GF-D8 (cell line): Measurements from ENCODE around the gene AGAP1.
"Not testable (repeated sequence)": the region's sequence is repeated elsewhere in the genome, so short reads cannot be mapped to it uniquely, and the experiment has no call there.

Source experiments
- DNase-seq: peaks from one replicate; lab custom pipeline; 2025; lab: John Stamatoyannopoulos, UW

Gene AGAP1

GRCh38 chr2:235922839-235923238 is 429.0 kb downstream of the AGAP1 start:
- no peak for DNase-seq

DNA sequence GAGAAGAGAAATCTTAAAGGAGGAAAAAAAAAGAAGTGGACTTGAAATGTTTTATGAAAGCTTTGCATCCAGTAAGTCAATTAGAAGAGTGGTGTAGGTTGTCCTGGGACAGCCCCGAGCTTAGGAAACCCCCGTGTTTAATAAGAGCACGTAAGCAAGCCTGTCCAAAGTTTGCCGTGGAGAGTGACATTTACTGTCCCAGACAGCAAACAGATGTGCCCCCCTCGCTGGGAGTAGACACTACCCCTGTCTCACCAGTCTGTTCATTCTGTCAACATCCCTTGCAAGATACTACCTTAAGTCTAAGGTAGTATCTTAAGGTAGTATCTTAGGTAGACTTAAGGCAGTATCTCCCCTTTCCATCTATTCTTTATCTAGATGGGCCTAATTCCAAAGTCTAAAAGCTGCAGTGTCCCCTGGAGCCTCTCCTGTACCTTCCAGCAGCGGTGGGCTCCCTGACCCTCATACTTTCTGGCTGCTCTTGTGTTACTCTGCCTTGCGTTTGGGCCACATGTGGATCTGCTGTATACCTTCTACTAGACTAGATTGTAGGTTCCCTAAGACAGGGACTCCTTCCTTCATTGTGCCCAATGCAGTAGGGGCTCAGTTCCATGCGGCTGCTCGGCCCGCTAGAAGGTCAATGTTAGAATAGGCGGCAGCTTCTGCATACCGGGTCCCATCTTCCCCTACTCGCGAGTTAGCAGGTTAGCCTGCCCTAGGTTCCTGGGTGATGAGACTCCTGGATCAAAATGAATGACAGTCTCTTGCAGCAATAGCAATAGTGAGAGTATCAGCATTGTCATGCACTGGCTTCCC is 430.2 kb downstream of the AGAP1 start:
- DNase-seq: no peak

DNA sequence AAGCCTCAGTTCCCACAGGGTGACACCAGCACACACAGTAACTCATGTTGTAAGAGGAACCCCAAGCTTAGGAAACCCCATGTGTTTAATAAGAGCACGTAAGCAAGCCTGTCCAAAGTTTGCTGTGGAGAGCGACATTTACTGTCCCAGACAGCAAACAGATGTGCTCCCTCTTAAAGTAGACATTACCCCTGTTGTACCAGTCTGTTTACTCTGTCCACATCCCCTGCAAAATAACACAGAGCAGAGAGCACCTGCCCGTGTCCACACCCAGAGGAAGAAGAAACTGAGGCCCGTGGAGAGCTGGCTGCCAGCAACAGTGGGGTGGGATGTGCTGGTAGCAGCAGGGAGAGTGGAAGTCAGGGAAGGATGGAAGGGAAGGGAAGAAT is 430.8 kb downstream of the AGAP1 start:
- DNase-seq: no peak

- no peak for DNase-seq
These were observed 431.5 kb downstream of the AGAP1 start for GRCh38 chr2:235925250-235925919.

DNA sequence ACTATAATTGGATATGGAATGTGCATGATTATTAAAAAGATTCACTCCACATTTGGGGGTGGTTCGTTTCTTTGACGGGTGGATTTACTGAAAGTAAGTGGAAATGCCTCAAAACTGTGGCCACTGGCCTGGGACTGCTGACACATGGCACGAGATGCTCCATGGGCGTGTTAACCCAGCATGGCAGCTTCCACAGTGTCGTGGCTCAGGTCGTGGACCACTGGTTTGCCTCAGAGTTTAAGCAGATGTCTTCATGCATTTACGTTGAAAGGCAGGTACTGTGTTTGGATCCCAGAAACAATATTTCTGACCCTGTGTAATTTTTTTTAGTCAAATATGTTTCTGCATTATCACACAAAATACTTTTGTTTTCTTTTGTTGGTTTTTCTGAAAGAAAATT is 432.4 kb downstream of the AGAP1 start:
- no peak for DNase-seq

- DNase-seq: no peak
These were observed 435.0 kb downstream of the AGAP1 start for GRCh38 chr2:235928751-235929370.

DNA sequence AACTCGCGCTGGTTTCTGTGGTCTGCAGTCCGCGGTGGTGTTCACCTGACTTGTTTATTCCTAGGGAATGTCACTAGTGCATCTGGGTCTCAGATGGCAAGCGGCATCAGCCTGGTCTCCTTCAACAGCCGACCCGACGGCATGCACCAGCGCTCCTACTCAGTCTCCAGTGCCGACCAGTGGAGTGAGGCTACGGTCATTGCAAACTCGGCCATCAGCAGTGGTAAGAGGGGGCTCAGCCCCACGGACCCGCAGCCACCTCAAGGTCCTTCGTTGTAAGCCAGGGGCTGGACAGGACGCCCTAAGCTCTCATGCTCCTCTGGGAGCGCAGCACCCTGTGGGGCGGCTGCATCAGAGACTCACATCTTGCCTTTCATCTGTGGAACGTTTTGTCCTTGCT is 436.9 kb downstream of the AGAP1 start:
- no peak for DNase-seq

- no peak for DNase-seq
These were observed 437.8 kb downstream of the AGAP1 start for GRCh38 chr2:235931676-235932075.

DNA sequence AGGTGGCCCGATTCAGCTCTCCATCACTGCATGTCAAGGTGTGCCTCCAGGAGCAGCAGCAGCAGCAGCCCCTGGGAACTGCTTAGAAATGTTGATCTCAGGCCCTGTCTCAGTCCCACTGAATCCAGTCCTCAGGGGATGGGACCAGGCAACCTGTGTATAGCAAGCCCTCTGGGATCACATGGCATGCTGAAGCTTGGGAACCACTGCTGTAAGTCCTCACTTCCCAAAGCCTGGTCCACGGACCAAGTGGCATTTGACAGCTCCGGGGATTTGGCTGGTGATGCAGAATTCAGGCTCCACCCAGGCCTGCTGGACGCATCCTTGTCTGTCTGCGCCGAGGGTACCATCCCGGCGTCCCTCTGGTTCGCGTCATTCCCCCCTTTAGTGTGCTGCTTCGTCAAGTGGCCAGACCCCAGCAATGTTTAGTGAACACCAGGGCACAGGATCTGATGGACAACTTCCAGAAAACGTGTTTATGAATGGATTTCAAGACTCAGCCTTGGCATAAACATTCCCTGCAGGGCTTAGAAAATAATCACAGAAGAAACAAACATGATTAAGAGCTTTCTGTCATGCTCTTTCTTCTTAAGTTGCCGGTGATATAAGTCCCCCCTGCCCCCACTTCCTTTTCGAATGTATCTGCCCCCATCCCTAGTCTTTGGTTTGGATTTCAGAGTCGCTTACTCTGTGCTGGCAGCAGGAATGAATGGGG is 440.4 kb downstream of the AGAP1 start:
- no peak for DNase-seq

- DNase-seq: no peak
These were observed 441.1 kb downstream of the AGAP1 start for GRCh38 chr2:235934774-235935484.

GRCh38 chr2:235935773-235936172 is 441.9 kb downstream of the AGAP1 start:
- DNase-seq: no peak

DNA sequence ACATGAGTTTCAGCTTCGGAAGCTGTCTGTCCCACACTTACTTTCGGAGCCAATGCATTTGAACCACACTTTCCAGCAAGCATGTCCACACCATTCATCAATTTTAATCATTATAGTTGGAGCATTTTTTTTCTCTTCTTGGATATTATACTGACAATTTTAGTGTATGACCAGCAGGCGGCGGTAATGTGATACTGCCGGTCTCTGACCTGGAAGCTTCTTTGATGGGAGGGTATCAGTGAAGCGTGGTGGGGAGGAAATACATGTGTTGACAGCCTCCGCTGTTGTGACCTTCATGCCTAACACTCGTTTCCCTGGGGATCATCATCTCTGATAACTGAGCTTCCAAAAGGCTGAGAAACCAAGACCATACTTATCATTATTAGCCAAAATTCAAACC is 442.6 kb downstream of the AGAP1 start:
- no peak for DNase-seq

DNA sequence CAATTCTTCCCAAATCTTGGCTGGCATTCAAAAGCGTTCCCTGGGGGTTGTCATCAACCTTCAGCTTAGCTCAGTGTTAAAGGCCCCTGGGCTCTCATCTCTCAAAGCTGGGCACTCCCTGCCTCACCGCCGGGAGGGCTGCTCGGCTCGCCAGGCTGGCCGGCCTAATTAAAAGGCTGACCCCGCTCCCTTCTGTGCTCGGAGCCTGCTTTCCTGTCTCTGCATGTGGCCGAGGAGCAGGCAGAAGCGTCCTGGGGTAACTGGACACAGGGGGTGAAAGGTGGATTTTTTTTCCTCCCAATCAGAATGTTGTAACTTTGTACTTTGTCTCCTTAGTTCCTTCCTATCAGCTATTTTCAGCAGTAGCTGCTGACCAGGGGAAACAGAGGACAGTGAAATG is 443.2 kb downstream of the AGAP1 start:
- DNase-seq: no peak

DNA sequence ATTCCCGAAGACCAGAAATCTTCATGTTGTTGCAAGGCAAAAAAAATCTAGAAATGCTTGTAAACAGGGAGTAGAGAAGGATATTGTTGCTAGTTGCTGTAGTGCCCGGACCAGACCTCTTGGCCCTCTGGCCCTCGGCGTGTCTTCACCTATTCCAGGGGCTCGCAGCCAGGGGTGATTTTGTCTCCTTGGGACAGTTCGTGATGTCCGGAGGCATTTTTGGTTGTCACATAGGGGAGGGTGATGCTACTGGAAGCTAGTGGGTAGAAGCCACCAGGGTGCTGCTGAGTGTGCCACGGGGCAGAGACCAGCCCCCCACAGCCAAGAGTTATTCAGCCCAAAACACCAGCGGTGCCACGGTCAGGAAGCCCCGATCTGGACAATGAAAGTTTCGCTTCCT is 443.7 kb downstream of the AGAP1 start:
- no peak for DNase-seq

GRCh38 chr2:235937936-235938335 is 444.1 kb downstream of the AGAP1 start:
- no peak for DNase-seq

DNA sequence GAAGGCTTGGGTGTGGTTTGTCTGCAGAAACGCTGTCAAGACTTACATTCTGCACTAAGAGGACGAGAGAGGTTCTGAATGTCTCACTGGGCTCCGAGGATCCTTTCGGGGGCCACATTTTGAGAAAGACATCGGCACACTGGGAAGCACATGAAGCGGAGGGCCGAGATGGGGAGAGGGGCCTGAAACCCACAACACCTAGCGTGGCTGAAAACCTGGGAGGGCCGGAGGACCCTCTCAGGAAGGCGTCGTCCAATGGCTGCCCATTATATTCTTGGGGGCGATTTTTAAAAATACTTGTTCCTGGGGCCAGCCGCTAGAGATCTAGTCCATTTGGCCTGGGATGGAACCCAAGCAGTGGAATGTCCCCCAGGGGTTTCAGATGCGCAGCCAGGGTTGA is 444.8 kb downstream of the AGAP1 start:
- DNase-seq: no peak

GRCh38 chr2:235939471-235939870 is 445.6 kb downstream of the AGAP1 start:
- no peak for DNase-seq

- no peak for DNase-seq
These were observed 446.5 kb downstream of the AGAP1 start for GRCh38 chr2:235940330-235940729.

- no peak for DNase-seq
These were observed 450.7 kb downstream of the AGAP1 start for GRCh38 chr2:235944591-235944990.

GRCh38 chr2:235945608-235946140 is 451.8 kb downstream of the AGAP1 start:
- DNase-seq: no peak

- no peak for DNase-seq
These were observed 452.7 kb downstream of the AGAP1 start for GRCh38 chr2:235946590-235946989.

DNA sequence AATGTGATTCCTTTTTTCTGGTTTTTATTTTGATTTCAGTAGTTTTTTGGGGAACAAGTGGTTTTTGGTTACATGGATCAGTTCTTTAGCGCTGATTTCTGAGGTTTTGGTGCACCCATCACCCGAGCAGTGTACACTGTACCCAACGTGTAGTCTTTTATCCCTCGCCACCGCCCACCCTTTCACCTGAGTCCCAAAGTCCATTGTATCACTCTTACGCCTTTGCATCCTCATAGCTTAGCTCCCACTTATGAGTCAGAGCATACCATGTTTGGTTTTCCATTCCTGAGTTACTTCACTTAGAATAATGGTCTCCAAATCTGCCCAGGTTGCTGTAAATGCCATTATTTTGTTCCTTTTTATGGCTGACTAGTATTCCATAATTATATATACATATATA is 453.2 kb downstream of the AGAP1 start:
- not testable (repeated sequence) for DNase-seq
